GM12873 (cell line): Measurements from ENCODE around the gene GIPC3.
A peak's percentile ranks its signal among the peaks of the same experiment; 100 is the strongest.

Experiments
- TF ChIP-seq, protein P1 (sequence below): IDR thresholded peaks from 2 replicates; pipeline ENCODE4 v1.5.1; 2012; ENCODE audit warnings: low read depth, mild to moderate bottlenecking, moderate library complexity, low read length, control low read depth; ENCODE audit not compliant: insufficient read depth; ENCODE audit errors: missing control alignments

The GIPC3 gene

DNA sequence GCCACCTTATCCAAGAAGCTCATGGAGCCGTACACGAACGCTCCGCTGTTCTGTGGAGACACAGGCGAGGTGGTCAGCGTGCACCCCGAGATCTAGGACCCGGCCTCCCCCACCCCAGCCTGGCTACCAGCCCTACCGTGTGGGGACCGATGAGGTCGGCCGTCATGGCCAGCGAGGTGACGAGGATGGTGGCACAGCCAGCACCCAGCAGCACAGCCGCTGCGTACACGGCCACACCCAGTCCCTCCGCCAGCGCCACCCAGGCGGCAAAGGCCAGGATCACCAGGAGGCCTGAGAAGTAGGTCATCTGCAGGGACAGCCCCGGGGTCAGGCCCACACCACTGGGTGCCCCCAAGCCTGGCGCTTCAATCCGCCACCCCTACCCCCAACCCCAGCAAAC is 39.2 kb upstream of the GIPC3 start:
- TF ChIP-seq, protein P1, sequence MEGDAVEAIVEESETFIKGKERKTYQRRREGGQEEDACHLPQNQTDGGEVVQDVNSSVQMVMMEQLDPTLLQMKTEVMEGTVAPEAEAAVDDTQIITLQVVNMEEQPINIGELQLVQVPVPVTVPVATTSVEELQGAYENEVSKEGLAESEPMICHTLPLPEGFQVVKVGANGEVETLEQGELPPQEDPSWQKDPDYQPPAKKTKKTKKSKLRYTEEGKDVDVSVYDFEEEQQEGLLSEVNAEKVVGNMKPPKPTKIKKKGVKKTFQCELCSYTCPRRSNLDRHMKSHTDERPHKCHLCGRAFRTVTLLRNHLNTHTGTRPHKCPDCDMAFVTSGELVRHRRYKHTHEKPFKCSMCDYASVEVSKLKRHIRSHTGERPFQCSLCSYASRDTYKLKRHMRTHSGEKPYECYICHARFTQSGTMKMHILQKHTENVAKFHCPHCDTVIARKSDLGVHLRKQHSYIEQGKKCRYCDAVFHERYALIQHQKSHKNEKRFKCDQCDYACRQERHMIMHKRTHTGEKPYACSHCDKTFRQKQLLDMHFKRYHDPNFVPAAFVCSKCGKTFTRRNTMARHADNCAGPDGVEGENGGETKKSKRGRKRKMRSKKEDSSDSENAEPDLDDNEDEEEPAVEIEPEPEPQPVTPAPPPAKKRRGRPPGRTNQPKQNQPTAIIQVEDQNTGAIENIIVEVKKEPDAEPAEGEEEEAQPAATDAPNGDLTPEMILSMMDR = no peak

DNA sequence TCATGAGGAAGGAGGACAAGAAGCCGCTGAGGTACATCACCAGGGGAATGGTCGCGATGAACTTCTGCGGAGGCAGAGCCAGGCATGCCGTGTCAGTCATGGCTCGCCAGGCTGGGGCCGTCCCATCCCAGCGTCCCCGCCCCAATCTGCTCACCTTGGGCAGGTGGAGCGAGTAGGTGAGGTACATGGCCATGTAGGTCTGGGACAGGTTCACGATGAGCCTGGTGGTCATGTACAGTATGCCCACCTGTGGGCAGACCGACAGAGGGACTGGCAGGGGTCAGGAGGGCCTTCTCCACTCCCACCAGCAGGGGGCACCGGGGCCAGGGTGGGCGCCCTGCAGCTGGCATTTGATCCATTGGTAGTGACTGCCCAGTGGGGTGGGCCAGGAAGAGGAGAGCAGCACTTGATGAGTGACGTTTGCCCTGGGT is 38.0 kb upstream of the GIPC3 start:
- TF ChIP-seq, protein P1 = peak; percentile 73

DNA sequence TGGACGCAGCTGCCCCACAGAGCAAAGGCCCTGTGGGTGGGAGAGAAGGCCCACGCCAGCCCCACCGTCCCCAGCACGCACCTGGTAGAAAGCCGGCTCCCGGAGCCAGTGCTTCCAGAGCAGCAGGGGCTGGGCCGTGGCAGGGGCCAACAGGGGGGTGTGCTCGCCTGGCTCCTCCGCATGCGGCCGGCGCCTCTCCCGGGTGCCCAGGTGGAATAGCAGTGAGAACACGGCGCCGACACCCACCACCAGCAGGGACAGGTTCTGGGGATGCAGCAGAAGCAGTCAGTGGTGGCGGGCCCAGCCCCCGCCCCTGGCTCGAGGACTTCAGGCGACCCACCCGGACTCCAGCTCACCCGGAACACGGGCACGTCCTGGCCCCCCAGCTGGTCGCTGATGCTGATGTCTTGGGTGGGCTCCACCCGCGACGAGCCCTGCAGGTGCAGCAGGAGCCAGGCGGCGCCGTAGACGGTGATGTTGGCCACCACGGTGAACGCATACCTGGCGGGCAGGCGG is 37.5 kb upstream of the GIPC3 start:
- TF ChIP-seq, protein P1 = no peak

DNA sequence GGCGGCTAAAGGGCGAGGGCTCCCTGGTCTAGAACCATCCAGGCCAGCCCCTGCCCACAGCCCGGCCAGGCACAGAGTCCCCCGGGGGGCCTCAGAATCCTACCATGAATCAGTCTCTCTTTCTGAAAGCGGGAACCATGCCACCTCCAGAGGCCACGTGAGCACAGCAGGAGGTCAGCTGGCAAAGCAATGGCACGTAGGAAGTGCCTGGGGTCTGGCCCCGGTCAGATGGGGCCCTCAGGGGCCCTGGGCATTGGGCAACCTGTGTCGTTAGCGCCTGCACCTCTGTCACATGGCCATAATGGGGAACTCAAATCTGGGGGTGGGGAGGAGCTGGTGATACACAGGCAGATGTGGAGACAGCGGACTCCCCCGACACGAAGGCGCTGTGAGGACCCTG is 36.7 kb upstream of the GIPC3 start:
- TF ChIP-seq, protein P1 = no peak

DNA sequence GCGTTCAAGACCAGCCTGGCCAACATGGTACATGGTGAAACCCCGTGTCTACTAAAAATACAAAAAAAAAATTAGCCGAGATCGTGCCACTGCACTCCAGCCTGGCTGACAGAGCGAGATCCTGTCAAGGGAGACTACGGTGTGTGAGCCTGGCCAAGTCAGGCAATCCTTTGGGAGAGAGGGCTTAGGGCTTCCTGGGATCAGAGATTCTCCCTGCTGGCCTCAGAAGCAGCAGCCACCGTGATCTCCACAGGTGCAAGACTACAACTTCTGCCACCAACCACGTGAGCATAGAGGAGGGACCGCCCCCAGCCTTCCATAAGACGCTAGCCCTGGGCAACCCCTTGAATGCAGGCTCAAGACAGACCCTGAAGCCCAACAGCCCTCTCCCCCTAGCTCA is 35.5 kb upstream of the GIPC3 start:
- TF ChIP-seq, protein P1 = no peak

DNA sequence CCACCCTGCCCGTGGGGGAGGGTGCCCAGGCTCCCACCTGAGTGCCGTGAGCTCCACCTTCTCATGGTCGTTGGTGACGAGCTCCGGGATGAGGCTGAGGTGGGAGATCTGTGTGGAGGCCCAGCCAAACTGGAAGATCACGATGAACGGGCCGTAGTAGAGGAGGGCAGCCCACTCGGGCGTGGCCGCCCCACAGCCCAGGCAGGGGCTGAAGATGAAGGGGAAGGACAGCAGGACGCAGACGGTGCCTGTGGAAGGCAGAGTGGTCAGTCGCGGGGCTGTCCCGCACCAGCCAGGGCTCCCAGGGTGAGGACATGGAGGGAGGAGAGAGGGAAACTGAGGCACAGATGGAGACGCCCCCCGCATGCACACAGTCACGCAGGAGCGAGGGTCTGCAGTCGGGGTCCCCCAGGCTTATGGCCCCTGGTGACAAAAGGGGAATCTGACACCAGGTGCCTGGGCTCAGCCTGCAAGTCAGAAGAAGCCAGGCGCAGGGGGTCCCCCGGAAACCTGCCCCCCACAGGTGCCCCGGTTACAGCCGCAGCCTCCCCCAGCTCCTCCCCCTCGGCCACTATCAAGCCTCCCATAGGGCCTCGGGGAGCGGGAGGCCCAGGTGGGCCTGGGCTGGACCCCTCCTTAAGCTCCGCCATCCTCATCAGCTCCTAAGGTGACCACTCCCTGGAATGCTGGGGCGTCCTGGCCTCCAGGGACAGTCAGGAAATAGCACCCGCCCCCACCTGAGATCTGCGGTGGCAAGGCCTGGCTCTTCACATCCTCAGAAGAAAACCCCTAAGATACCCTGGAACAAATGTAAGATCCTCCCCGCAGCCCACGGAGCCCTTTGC is 34.1 kb upstream of the GIPC3 start:
- TF ChIP-seq, protein P1 = no peak

DNA sequence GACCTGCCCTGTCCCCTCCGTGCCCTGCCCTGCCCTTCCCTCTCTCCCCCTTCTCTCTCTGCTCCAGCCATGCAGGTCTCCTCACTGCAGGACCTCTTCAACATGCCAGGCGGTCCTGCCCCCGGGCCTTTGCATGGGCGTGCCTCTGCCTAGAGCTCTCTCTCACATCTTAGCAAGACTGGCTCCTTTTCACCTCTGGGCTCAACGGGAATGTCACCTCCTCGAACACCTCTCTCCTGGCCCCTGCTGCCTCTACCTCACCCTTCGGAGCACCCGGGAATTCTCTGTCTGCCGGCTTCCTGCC is 33.5 kb upstream of the GIPC3 start:
- TF ChIP-seq, protein P1 = no peak
